Neural crest cell (in vitro differentiated cells): ENCODE measurements around the gene ZNF606. TPM values are rescaled to one million over a fixed set of nuclear protein-coding genes. Genes with fewer than 3 reads are reported as not detected.
"Not testable (repeated sequence)": the region's sequence is repeated elsewhere in the genome, so short reads cannot be mapped to it uniquely, and the experiment has no call there.

Experiments used
- DNase-seq: peaks from one replicate; pipeline ENCODE4 v3.0.0; 2021; ENCODE audit warnings: low read depth, mixed read lengths, low spot score
- H3K27ac Mint-ChIP-seq: one replicate; pipeline ENCODE4 v1.8.0; 2021; ENCODE audit warnings: mild to moderate bottlenecking, mixed read lengths; ENCODE audit not compliant: unreplicated experiment
- H3K27me3 Mint-ChIP-seq: 2 replicates; pipeline ENCODE4 v1.8.0; 2021; ENCODE audit warnings: low read depth, mild to moderate bottlenecking, mixed read lengths
- H3K36me3 Mint-ChIP-seq: 2 replicates; pipeline ENCODE4 v1.8.0; 2021; ENCODE audit warnings: low read depth, mild to moderate bottlenecking, mixed read lengths
- H3K4me1 Mint-ChIP-seq: 2 replicates; pipeline ENCODE4 v1.8.0; 2021; ENCODE audit warnings: mixed read lengths
- H3K4me3 Mint-ChIP-seq: one replicate; pipeline ENCODE4 v1.8.0; 2021; ENCODE audit warnings: mild to moderate bottlenecking, mixed read lengths
- H3K9me3 Mint-ChIP-seq: 2 replicates; pipeline ENCODE4 v1.8.0; 2021; ENCODE audit warnings: mixed read lengths
- total RNA-seq: library from RNA; stranded (reverse); gene quantifications from 2 replicates; pipeline ENCODE4 v1.2.1, GENCODE V29; 2021
- TF ChIP-seq, protein P1 (sequence below): fragments of 200-600 bp; sonication (generic); conservative IDR thresholded peaks from 2 replicates; pipeline ENCODE4 v1.5.0; 2021; ENCODE audit warnings: antibody characterized with exemption, mild to moderate bottlenecking

Gene ZNF606
- total RNA-seq, 1 donor from 2014 or later, result 41.5 TPM

- Mint-ChIP-seq H3K27ac (no peak overlapping the region), H3K4me3 (no peak overlapping the region), H3K27me3 (no peaks in the 10 kb centered on the region), H3K36me3 (peaks cover 64% of the 10 kb centered on the region), H3K9me3 (peaks cover 32% of the 10 kb centered on the region), H3K4me1 (peaks cover under 1% of the 10 kb centered on the region)
- no peak for DNase-seq
- TF ChIP-seq, protein P1, sequence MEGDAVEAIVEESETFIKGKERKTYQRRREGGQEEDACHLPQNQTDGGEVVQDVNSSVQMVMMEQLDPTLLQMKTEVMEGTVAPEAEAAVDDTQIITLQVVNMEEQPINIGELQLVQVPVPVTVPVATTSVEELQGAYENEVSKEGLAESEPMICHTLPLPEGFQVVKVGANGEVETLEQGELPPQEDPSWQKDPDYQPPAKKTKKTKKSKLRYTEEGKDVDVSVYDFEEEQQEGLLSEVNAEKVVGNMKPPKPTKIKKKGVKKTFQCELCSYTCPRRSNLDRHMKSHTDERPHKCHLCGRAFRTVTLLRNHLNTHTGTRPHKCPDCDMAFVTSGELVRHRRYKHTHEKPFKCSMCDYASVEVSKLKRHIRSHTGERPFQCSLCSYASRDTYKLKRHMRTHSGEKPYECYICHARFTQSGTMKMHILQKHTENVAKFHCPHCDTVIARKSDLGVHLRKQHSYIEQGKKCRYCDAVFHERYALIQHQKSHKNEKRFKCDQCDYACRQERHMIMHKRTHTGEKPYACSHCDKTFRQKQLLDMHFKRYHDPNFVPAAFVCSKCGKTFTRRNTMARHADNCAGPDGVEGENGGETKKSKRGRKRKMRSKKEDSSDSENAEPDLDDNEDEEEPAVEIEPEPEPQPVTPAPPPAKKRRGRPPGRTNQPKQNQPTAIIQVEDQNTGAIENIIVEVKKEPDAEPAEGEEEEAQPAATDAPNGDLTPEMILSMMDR, result no peak
Measured at GRCh38 chr19:58009666-58010301, 7.2 kb upstream of the ZNF606 start.

- TF ChIP-seq, protein P1, result no peak
- H3K27ac Mint-ChIP-seq, result no peak overlapping the region
Measured at GRCh38 chr19:58009301-58009665, 6.7 kb upstream of the ZNF606 start.

DNA sequence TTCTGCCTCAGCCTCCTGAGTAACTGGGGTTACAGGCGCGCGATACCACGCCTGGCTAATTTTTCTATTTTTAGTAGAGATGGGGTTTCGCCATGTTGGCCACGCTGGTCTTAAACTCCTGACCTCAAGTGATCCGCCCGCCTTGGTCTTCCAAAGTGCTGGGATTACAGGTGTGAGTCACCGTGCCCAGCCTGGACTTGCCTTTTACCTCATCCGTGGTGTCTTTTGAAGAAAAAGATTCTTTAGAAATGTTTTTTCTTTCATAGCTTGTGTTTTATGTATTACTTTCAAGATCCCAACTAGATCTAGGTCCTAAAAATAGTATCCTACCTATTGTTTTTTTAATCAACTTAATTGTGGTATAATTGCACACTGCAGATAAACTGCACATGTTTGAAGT is 6.3 kb upstream of the ZNF606 start:
- peaks cover 73% of the 10 kb centered on the region for H3K36me3 Mint-ChIP-seq
- DNase-seq, H3K4me3 Mint-ChIP-seq, H3K4me1 Mint-ChIP-seq, H3K27ac Mint-ChIP-seq, H3K27me3 Mint-ChIP-seq: not testable (repeated sequence)
- peaks cover 39% of the 10 kb centered on the region for H3K9me3 Mint-ChIP-seq

More at GRCh38 chr19:58009301-58009665, 6.7 kb upstream of the ZNF606 start:
- Mint-ChIP-seq H3K36me3 (peaks cover 69% of the 10 kb centered on the region), H3K4me3 (no peak overlapping the region), H3K9me3 (peaks cover 37% of the 10 kb centered on the region), H3K4me1 (peaks cover 4% of the 10 kb centered on the region), H3K27me3 (peaks cover 4% of the 10 kb centered on the region)
- DNase-seq, result no peak

DNA sequence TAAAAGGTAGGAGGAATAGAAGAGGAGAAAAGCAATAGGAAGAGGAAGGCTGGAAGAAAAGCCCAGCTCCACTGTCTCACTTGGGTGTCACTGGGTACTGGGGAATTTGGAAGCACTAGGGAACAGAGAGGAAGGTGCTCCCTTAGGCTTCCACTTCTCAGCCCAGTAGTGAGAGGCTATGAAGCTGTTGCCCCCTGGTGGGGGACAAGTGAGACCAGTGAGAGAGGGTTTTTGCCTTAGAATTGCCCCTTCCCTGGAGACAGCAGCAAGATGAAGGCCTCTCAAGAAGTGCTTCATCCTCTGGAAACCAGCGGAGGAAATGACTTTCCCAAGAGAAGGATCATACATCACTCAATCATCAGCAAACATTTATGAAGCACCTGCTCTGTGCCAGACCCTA is 4.7 kb upstream of the ZNF606 start:
- DNase-seq, result no peak
- peaks cover 33% of the 10 kb centered on the region for H3K9me3 Mint-ChIP-seq
- peaks cover 70% of the 10 kb centered on the region for H3K36me3 Mint-ChIP-seq

GRCh38 chr19:58003174-58003828 is 681 bp upstream of the ZNF606 start:
- H3K4me3 Mint-ChIP-seq, result peak overlapping the region; percentile 91
- H3K9me3 Mint-ChIP-seq, result peaks cover 32% of the 10 kb centered on the region
- TF ChIP-seq, protein P1, result no peak
- H3K27ac Mint-ChIP-seq, result peak overlapping the region; percentile 27
- H3K27me3 Mint-ChIP-seq, result peaks cover 4% of the 10 kb centered on the region
- DNase-seq, result no peak
- H3K36me3 Mint-ChIP-seq, result peaks cover 88% of the 10 kb centered on the region
- peaks cover 19% of the 10 kb centered on the region for H3K4me1 Mint-ChIP-seq

More for the DNA sequence above, 4.7 kb upstream of the ZNF606 start:
- Mint-ChIP-seq H3K27me3 (peaks cover 4% of the 10 kb centered on the region), H3K4me1 (peaks cover 7% of the 10 kb centered on the region), H3K4me3 (peak overlapping the region; percentile 62), H3K27ac (no peak overlapping the region)
- TF ChIP-seq, protein P1, result no peak

DNA sequence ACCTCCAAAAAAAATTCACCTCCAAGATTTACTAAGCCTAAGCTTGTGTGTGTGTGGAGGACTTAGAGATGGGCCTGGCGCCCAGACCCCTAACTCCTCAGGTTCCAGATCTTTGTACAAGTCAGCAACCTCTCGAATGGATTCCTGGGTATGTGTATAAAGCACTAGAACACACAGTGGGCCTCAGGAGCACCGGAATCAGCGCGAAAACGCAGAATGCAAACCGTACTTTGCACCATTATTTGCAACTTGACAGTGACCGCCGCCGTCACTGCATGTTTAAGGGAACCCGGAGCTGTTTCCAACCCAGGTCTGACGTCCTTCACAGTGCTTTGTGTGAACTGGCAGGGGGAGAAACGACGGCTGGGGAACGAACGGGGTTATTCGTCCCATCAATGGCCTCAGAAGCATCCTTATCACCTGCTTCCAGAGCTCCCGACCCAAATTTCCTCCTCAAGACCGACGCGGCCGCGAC is 688 bp downstream of the ZNF606 start:
- TF ChIP-seq, protein P1, result no peak
- H3K4me3 Mint-ChIP-seq, result peak overlapping the region; percentile 91
- H3K9me3 Mint-ChIP-seq, result peaks cover 27% of the 10 kb centered on the region
- no peak for DNase-seq
- H3K4me1 Mint-ChIP-seq, result peaks cover 19% of the 10 kb centered on the region
- H3K27me3 Mint-ChIP-seq, result peaks cover 4% of the 10 kb centered on the region
- peak overlapping the region; percentile 93 for H3K27ac Mint-ChIP-seq
- H3K36me3 Mint-ChIP-seq, result peaks cover 90% of the 10 kb centered on the region
